NCI-H748 (cell line): ENCODE data around the gene PRKCSH.
"Not testable (repeated sequence)": the region's sequence is repeated elsewhere in the genome, so short reads cannot be mapped to it uniquely, and the experiment has no call there.

Experiments used
- DNase-seq: peaks from one replicate; lab custom pipeline; 2025; ENCODE audit not compliant: unreplicated experiment; lab: John Stamatoyannopoulos, UW

Gene PRKCSH

GRCh38 chr19:11450570-11451326, 15.3 kb downstream of the PRKCSH start:
- DNase-seq: no peak

DNA sequence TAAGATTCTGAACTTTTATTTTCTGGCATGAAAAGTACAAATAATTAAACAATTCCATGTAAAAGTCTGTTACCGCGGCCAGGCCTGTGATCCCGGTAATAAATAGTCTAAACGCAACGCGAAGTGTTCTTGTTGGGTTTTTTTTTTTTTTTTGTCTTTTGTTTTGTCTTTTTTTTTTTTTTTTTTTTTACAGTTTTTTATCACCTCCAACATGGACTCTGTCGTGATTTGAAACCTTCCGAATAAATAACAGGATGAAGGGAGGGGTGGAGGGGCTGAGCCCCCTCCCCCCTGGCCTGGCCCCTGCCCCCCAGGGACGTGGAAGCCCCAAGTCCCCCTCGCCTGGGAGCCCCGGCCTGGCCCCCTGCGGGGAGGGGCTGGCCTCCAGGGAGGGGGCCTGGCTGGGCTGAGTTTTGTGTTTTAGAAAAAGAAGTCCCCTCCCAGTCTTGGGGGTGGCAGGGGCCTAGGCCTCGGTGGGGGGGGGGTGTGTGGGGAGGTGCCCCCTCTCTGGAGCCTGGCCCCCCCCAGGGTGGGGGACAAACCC, 16.0 kb downstream of the PRKCSH start:
- no peak for DNase-seq

- DNase-seq: no peak
Observed at GRCh38 chr19:11451871-11452619, 16.6 kb downstream of the PRKCSH start.

DNA sequence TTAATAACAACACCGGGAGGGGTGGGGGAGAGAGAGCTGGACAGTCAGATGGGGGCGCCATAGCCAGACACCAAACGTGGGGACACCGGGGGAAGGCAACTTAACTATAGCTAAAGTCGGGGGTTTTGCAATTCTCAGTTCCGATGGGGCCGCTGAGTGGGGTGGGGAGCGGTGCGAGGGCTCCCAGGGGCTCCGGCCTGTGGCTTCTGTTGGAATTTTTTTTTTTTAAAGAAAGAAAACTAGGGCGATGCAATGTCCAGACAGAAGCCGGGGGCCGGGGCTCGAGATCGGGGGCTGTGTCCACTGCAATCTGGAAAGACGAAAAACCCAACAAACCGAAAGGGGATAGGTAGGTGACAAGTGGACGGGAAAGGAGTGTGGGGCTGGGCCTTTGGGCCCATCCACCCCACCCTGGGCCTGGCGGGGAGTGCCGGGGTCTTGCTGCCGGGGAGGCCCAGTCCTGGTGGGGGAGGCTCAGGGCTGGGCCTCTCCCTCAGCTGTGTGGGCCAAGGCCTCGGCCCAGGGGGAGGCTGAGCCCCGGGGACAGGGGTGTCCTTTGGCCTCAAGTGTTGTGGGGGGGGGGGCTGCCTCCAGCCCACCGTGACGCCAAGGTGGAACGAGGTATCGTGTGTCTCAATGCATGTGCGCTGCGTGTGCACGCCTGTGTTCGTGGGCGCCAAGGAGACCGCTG, 17.3 kb downstream of the PRKCSH start:
- no peak for DNase-seq

GRCh38 chr19:11453468-11454341, 18.3 kb downstream of the PRKCSH start:
- DNase-seq: no peak

GRCh38 chr19:11455233-11455554, 19.8 kb downstream of the PRKCSH start:
- DNase-seq: not testable (repeated sequence)

GRCh38 chr19:11456659-11457058, 21.2 kb downstream of the PRKCSH start:
- no peak for DNase-seq

DNA sequence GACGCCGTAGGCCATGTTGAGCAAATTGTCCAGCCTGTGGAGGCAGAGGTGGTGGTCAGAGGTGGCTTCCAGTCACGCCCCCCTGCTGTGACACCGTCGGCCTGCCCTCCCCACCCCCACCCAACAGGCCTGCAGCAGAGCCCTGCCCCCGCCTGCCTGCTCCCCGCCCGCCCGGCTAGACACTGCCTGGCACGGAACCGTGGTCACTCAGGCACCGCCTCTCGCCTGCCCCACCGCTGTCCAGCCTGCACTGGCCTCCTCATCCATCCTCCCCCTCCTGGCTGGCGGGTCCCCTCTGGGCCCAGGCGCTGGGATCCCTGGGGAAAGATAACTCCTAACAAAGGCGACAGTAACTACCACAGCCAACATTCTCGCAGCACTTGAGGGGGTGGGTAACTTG, 21.7 kb downstream of the PRKCSH start:
- DNase-seq: no peak

DNA sequence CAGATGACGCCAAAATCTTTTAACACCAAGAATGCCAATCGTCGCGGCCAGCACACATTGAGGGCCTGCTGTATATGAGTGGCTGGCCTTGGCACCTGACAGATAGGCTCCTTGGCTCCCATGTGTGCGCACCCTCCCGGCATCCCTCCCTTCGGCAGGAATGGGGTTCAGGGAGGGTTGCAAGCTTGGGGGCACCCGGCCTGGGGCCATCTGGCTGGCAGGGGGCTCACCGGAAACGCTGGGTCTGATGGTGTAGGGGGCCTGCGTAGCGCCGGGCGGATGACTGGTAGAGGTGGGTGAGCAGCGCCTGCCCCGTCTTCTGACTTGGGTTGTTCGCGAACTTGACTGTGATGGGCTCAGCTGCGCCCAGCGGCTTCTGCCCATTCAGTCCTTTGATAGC, 22.4 kb downstream of the PRKCSH start:
- no peak for DNase-seq

- no peak for DNase-seq
Observed at GRCh38 chr19:11458236-11458900, 22.9 kb downstream of the PRKCSH start.

DNA sequence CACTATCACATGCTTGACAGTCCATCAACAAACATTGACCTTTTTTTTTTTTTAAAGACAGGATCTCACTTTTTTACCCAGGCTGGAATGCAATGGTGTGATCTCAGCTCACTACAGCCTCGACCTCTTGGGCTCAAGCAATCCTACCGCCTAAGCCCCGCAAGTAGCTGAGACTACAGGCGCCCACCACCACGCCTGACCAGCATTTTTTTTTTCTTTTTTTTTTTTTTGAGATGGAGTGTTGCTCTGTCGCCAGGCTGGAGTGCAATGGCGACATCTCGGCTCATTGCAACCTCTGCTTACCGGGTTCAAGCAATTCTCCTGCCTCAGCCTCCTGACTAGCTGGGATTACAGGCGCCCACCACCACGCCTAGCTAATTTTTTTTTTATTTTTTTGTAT, 23.5 kb downstream of the PRKCSH start:
- DNase-seq: not testable (repeated sequence)

DNA sequence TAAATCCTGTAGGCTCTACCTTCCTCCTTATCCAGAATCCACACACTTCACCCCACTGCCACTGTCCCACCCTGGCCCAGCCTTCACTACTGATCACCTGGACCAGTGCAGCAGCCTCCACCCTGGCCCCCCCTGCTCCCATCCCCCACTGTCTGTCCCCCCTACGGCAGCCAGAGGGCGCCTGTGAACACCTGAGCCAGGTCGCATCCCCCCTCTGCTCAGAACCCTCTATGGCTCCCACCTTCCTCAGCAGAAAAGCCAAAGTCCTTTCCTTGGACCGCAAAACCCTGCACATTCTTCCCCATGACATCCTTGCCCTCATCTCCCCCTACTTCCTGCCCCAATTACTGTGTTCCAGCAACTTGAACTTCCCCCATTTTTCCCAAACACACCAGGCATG, 24.8 kb downstream of the PRKCSH start:
- no peak for DNase-seq

DNA sequence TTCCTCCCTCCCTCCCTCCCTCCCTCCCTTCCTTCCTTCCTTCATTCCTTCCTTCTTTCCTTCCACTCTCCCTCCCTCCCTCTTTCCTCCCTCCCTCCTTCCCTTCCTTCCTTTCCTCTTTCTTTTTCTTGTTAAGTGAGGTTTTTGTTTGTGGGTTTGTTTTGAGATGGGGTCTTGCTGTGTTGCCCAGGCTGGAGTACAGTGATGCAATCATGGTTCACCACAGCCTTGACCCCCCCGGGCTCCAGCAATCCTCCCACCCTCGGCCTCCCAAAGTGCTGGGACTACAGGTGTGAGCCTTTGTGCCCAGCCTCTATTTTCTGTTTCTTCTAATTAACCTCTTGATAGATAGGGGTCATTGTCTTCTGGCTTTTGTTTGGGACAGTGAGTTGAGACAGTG, 26.0 kb downstream of the PRKCSH start:
- no peak for DNase-seq

DNA sequence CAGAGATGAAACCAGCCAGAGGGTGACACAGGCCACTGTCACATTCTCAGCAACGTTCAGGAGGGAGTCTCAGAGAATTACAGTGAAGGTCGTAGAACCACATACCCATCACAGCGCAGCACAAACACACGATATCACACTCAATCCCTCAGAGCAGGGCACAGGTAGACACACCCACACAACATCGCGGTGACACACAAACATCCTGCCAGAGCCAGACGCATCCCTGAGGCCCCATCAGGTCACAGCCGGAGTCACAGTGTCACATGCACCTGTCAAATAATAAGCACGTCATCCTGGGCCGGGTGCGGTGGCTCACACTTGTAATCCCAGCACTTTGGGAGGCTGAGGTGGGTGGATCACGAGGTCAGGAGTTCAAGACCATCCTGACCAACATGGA, 28.0 kb downstream of the PRKCSH start:
- DNase-seq: no peak

DNA sequence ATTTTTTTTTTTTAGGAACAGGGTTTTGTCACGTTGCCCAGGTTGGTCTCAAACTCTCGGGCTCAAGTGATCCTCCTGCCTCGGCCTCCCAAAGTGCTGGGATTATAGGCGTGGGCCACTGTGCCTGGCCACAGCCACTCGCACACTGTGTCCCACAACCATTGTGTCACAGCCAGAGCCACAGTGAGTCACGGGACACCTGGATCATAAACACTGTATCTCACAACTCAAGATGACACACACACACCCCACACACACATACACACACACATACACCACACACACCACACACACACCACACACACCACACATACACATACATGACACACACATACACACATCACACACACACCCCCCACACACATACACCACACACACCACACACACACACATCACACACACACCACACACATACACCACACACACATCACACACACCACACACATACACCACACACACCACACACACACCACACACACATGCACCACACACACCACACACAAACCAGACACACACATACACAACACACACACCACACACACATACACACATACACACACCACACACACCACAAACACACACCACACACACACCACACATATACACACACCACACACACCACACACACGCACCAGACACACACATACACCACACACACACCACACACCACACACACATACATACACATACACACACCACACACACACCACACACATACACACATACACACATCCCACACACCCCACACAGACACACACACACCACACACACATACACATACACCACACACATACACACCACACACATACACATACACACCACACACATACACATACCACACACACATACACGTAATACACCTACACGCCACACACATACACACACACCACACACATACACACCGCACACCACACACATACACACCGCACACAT, 29.2 kb downstream of the PRKCSH start:
- DNase-seq: no peak

DNA sequence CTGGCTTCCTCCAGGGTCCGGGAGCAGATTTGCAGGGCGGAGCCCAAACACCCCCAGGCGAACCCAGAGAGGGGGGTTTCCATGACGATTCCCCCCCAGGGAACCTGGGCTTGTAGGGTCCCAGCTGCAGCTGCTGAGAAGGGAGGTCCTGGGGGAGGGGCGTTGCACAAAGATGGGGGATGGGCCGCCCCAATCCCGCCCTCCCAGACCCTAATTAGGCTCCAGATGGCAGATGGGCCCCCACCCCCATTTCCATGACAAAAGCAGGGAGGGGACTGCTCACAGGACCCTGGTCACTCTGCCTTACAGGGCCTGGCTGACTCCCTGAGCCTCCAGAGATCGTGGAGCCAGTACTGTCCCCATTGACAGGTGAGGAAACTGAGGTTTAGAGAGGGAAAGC, 30.2 kb downstream of the PRKCSH start:
- DNase-seq: no peak

GRCh38 chr19:11468266-11468845, 32.9 kb downstream of the PRKCSH start:
- DNase-seq: not testable (repeated sequence)

- no peak for DNase-seq
Observed at GRCh38 chr19:11473725-11474124, 38.3 kb downstream of the PRKCSH start.

- not testable (repeated sequence) for DNase-seq
Observed at GRCh38 chr19:11475343-11475742, 39.9 kb downstream of the PRKCSH start.
